Left lung (tissue), 10 donors: ENCODE data around the gene RAB26. TPM values are rescaled to one million over a fixed set of nuclear protein-coding genes. Genes with fewer than 3 reads are reported as not detected.
A peak's percentile ranks its signal among the peaks of the same experiment; 100 is the strongest.

ENCODE experiments used
- ATAC-seq: fragments of 200-7000 bp; cut with Tn5 transposase; one replicate; pipeline ENCODE4 v1.9.1; 2020; ENCODE audit warnings: moderate library complexity
- DNase-seq, 4 donors: peaks; one replicate each; pipeline ENCODE4 v3.0.0-alpha.2; 2013 to 2020
- H3K27ac ChIP-seq, 2 donors: fragments of 200-600 bp; sonication (generic) in 1 of 2; one replicate each; pipeline versions ENCODE4 v1.5.0 to v1.8.0; 2020 to 2021
- H3K27me3 ChIP-seq, 2 donors: fragments of 200-600 bp; sonication (generic) in 1 of 2; one replicate each; pipeline versions ENCODE4 v1.5.0 to v1.8.0; 2020 to 2021
- H3K36me3 ChIP-seq, 2 donors: fragments of 200-600 bp; sonication (generic) in 1 of 2; one replicate each; pipeline versions ENCODE4 v1.5.0 to v1.8.0; 2020 to 2021
- H3K4me1 ChIP-seq, 2 donors: fragments of 200-600 bp; one replicate each; pipeline ENCODE4 v1.8.0; 2021
- H3K4me3 ChIP-seq, 2 donors: fragments of 200-600 bp; sonication (generic) in 1 of 2; one replicate each; pipeline versions ENCODE4 v1.5.0 to v1.8.0; 2020 to 2021; ENCODE audit warnings: mild to moderate bottlenecking in 1 of 2
- H3K9me3 ChIP-seq, 2 donors: fragments of 200-600 bp; sonication (generic) in 1 of 2; one replicate each; pipeline versions ENCODE4 v1.5.0 to v1.8.0; 2020 to 2021
- CTCF ChIP-seq, 2 donors: fragments of 200-600 bp; sonication (generic) in 1 of 2; IDR thresholded peaks; one replicate each; pipeline versions ENCODE4 v1.5.0 to v1.8.0; 2021; ENCODE audit warnings: antibody characterized with exemption in 2 of 2
- intact Hi-C, 2 donors: fragments of 100-400 bp; cut with DNase I; formaldehyde crosslinking; loops; one replicate each; pipeline versions ENCODE4 v1.11.2 to v1.14.2; 2022
- polyA plus RNA-seq, 6 donors: library from polyadenylated mRNA; unstranded; fragments of 120-200 nt; gene quantifications; one replicate each; pipeline ENCODE4 v1.2.1, GENCODE V29; 2013; ENCODE audit not compliant: insufficient read length in 6 of 6
- total RNA-seq, 2 donors: library from RNA; stranded (reverse); fragmentation: NEBNext Ultra II Directional; extraction: Animal tissue kit (Norgen Biotek cat#: 25700); gene quantifications; one replicate each; pipeline ENCODE4 v1.2.1, GENCODE V29; 2021
- donor health status: DM: no; HTN: yes; CAD: no.
- donor health status: DM: no; HTN: no; CAD: no.

Gene RAB26
- total and polyA plus RNA-seq, 8 donors = 0.73 to 1.9 (median 1.4) TPM

GRCh38 chr16:2148714-2149629 is 547 bp downstream of the RAB26 start:
- Histone ChIP-seq H3K27ac (no peak overlapping the region), H3K27me3 (peaks cover 0 to 26% of the 10 kb centered on the region in 2 donors), H3K9me3 (no peaks in the 10 kb centered on the region), H3K4me3 (peak overlapping the region; percentile 22 to 30), H3K36me3 (peaks cover 0 to 22% of the 10 kb centered on the region in 2 donors), H3K4me1 (peaks cover 44 to 57% of the 10 kb centered on the region in 2 donors)
- intact Hi-C loops = no loop called here
- ATAC-seq (no peak), DNase-seq (no peak)
- TF ChIP-seq CTCF (IDR thresholded peaks at IDR 0.05) = no peak

- peaks cover 48 to 65% of the 10 kb centered on the region in 2 donors for H3K4me1 ChIP-seq
These were observed 1.4 kb downstream of the RAB26 start for GRCh38 chr16:2149630-2150417.

GRCh38 chr16:2150418-2151187 is 2.2 kb downstream of the RAB26 start:
- H3K4me1 ChIP-seq = peaks cover 48 to 65% of the 10 kb centered on the region in 2 donors
- ATAC-seq (no peak), DNase-seq (peak in 1 of 4 donors; percentile 65)
- peaks cover 0 to 24% of the 10 kb centered on the region in 2 donors for H3K36me3 ChIP-seq
- H3K9me3 ChIP-seq = no peaks in the 10 kb centered on the region
- H3K27me3 ChIP-seq = peaks cover 0 to 26% of the 10 kb centered on the region in 2 donors
- no peak for TF ChIP-seq CTCF (IDR thresholded peaks at IDR 0.05)
- no peak overlapping the region for H3K4me3 ChIP-seq
- intact Hi-C loops = loop anchor here in 1 of 2 donors (5.0 kb wide), 1 partner anchor 128 kb away; no protein-coding TSS in a partner anchor
- H3K27ac ChIP-seq = no peak overlapping the region

More at GRCh38 chr16:2149630-2150417, 1.4 kb downstream of the RAB26 start:
- intact Hi-C loops = loop anchor here in 1 of 2 donors (5.0 kb wide), 1 partner anchor 128 kb away; no protein-coding TSS in a partner anchor
- TF ChIP-seq CTCF (IDR thresholded peaks at IDR 0.05) = no peak
- H3K27me3 ChIP-seq = peaks cover 0 to 26% of the 10 kb centered on the region in 2 donors
- ATAC-seq = no peak
- no peak overlapping the region for H3K27ac ChIP-seq
- peaks cover 0 to 24% of the 10 kb centered on the region in 2 donors for H3K36me3 ChIP-seq
- peak in 1 of 4 donors; percentile 66 for DNase-seq
- no peaks in the 10 kb centered on the region for H3K9me3 ChIP-seq
- H3K4me3 ChIP-seq = peak overlapping the region in 1 of 2 donors; percentile 30

- DNase-seq (no peak), ATAC-seq (no peak)
- Histone ChIP-seq H3K9me3 (no peaks in the 10 kb centered on the region), H3K36me3 (peaks cover 0 to 24% of the 10 kb centered on the region in 2 donors), H3K4me3 (peak overlapping the region in 1 of 2 donors; percentile 81), H3K27me3 (peaks cover 0 to 26% of the 10 kb centered on the region in 2 donors), H3K4me1 (peaks cover 48 to 70% of the 10 kb centered on the region in 2 donors), H3K27ac (no peak overlapping the region)
- intact Hi-C loops = loop anchor here in 1 of 2 donors (5.0 kb wide), 1 partner anchor 129 kb away; no protein-coding TSS in a partner anchor
- TF ChIP-seq CTCF (IDR thresholded peaks at IDR 0.05) = no peak
These were observed 3.0 kb downstream of the RAB26 start for GRCh38 chr16:2151188-2152091.
